OCI-M1 (cell line): ENCODE data around the gene MCF2L2.

Source experiments
- DNase-seq: peaks from one replicate; lab custom pipeline; 2025; lab: John Stamatoyannopoulos, UW

The MCF2L2 gene

DNA sequence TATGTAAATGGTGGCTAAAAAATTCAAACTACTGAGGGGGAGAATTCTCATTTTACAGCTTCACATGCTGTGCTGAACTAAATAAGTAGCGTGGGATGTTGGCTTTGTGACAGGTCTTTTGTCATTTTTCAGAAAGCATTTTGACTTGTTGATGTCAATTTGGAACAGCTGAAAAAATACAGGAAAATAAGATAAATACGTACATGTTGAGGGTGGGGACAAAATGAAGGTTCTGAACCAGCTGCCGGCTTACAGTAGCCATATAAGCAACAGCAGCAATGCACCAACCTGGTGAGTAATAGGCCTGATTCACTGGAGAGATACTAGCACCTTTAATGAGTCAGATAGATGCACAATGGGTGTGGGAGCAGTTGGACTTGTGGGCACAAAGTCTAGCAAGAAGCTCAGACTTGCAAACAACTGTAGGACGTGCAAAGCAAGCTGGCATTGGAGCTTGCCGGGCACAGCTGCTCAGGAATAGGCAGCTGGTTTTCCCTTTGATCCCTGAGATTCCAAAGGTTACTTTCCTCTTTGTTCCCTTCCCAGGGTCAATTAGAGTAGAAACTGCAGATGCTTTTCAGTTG, 162.5 kb downstream of the MCF2L2 start:
- no peak for DNase-seq

DNA sequence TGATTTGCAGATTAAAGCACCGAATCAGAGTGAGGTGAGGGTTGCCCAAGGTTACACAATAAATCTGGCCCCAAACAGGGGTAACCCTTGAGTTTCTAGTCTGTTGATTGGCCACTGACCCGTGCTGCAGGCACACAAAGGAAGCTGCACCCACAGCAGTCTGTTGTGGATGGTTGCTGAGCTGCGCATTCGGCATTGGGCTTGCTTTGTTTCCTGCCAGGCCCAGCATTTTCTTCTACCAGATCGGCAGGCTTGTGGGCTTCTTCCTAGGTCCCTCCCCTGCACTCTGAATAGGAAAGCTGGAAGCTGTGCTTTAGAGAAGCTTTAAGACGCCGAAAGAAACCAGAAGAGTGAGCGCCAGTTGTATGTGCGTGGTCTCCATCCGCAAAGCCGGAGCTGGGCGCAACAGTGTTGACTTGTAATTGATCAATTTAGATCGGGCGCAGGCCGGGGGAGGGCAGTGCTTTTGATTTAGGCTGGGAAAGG, 163.2 kb downstream of the MCF2L2 start:
- DNase-seq: no peak

DNA sequence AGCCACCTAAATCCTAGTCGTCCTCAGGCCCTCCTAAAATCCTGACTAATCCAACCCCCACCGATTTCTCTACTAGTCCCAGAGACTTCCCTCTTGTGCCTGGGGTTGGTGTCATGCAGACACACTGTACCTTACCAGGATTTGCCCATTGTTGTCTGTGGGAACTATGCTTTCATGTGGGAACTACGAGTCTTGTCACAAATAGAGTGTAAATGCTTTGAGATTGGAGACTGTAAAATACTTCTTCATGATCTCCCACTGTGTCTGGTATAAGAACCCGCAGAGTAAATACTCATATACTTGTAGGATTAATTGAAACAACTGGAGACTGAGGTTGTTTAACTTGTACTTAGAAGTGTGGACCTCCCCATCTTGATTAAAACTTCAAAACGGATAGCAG, 164.2 kb downstream of the MCF2L2 start:
- DNase-seq: no peak

DNA sequence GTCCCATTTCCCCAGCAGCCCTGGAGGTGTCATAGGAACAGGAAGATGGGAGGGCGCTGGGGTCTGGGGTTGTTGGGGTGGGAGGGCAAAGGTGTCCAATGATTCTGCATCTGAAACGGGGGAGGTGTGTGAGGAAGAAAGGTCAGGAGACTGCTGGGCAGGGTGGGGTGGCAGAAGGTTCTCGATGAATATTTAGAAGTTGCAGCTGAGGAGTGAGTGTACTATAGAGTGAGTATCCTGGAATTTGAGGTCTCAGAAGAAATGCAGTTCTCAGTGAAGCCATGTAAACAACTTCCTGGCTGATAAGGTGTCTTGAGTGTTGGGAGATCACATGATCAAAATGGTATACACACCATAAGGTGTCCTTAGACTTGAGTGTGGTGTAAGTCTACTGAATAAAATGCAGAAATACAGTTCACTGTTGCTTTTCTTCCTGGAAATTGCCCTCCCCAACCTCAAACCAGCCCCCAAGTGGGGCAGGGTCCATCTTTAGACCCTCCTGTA, 165.5 kb downstream of the MCF2L2 start:
- DNase-seq: no peak

DNA sequence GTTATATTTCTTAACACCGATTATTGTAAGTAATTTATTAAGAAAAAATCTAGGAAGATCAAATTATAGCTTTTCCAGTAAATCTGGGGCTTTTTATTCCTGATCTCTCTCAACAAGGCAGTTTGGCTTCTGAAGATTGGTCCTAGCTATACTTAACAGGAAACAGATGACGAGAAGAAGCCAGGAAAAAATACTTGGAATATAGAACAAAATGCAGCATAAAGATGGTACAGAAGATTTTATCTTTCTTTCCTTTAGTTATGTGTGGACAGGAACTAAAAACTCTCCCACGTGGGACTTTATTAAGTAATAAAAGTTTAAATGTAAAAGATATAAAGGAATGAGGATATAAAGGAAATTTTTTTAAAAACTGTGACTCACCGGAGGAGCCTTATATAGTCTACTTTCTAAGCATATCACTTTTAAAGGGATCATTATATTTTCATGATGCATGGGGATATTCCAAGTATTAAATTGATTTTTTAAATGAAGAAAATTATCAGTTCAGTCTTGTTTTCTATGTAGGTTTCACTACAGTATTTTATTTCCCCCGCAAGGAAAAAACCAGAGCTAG, 167.2 kb downstream of the MCF2L2 start:
- no peak for DNase-seq

DNA sequence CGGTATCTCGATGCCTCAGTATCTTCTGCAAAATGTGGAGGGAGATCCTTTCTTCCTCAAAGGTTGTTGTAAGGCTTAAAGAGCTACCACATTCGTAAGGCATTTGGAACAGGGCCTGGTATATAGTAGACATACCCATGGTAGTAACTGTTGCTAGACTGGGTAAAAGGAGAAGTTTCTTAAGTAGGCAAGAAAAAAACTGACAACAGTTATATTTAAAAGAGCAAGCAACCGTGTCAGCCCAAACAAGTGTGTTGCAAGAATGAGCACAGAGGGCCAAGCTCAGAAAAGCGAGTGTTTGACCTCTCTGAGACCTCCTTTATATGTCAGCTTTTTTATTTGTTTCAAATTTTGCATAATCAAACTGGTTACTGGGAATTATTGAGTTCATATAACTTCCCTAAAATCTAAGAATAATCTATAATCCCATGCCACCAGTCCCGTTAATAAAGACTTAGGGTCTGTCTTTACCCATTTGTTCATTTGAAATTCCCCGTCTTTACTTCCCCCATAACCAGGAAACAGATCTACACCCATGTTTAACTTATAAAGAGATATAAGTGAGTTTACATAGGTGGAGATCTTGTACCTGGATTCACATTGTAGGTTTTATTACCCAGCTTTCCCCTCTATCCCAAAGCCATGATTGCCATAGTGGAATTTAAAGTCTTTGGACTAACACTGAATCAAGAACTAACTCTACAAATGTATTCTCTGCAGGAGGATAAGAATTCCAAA, 168.1 kb downstream of the MCF2L2 start:
- DNase-seq: peak; percentile 63

DNA sequence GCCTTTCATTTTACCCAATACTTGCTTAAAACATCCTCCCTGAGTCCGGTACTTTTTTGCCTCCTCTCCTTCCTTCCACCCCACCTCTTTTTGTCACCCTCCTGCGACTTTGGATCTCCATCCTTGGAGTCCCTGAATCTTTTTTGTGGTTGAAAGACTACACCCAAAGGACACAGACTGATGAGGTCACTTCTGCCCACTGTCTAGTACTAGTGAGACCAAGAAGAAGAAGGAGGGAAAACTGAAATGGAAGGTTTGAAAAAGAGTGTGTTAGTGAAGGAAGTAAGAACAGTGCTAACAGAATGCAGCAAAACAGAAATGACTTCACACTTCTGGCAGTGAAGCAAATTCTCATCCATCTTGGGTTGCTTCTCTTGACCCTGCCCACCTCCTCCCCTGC, 168.8 kb downstream of the MCF2L2 start:
- peak; percentile 5 for DNase-seq

DNA sequence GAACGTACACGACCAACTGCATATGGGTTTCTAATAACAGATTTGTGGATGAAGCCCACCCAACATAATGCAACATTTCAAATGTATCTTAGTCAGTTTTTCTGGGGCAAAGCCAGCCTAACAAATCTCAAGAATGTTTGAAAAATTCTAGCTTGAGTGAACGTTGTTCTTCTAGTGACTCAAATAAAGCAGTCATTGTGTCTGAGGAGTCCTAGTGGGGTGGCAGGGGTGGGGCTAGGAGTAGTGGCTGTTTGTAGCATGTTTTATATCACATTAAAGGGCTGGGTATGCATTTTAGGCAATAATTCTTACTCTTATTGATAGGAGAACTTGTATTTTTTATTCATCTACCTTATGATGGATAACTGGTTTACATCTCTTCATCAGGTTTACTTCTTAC, 169.3 kb downstream of the MCF2L2 start:
- DNase-seq: no peak

DNA sequence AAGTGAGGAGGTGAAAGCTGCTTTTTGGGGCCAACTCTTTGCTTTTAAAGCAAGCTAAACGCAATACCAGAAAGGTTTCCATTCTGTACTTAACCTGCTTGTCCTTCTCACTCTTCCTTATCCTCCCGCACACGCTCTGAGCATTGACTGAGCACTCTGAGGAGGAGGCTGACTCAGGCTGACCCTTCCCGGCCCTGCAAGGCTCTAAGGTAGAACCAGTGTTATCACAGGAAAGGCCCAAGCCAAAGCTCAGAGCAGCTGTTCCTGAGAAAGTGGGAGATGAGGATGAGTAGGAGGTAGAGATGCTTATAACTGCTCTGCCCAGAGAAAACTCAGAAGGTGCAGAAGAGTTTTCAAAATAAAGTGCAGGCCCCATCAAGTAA, 173.1 kb downstream of the MCF2L2 start:
- DNase-seq: peak; percentile 55

DNA sequence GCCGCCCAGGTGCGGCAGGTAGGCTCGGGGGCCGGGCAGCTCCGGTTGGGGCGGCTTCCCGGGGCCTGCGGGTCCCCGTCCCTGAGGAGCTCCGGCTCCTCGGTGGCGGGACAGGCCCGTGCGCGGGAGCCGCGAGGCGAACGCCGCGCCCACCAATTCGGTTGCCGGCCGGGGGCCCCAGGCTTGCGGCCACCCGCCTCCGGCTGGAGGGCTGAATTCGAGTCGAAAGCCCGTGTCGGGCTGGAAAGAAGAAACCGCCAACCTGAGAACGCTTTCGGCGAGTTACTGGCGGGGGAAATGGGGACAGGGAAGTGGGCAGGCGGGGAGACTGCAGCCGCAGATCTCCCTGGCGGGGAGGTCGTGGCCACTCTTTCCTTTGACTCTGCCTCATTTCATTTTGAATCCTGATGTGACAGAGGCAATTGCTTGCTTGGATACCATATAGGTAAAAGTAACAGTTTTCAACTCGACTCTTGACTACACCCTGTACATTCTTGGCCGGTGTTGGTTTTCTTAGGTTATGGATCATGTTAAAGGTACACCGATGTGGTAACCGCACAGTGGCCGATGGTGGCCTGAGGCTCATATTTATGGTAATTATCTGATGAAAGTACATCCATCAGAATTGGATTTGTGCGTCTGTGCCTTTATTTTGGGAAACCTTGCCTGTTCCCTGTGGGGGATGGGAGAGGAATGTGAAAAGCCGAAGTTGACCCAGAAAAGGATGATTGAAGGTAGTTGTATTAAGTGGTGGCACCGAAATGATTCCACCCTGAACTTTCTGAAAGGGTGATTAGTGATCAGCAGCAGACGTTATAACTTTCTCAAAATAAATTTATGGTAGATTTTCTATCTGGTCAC, 173.7 kb downstream of the MCF2L2 start:
- peak; percentile 66 for DNase-seq

DNA sequence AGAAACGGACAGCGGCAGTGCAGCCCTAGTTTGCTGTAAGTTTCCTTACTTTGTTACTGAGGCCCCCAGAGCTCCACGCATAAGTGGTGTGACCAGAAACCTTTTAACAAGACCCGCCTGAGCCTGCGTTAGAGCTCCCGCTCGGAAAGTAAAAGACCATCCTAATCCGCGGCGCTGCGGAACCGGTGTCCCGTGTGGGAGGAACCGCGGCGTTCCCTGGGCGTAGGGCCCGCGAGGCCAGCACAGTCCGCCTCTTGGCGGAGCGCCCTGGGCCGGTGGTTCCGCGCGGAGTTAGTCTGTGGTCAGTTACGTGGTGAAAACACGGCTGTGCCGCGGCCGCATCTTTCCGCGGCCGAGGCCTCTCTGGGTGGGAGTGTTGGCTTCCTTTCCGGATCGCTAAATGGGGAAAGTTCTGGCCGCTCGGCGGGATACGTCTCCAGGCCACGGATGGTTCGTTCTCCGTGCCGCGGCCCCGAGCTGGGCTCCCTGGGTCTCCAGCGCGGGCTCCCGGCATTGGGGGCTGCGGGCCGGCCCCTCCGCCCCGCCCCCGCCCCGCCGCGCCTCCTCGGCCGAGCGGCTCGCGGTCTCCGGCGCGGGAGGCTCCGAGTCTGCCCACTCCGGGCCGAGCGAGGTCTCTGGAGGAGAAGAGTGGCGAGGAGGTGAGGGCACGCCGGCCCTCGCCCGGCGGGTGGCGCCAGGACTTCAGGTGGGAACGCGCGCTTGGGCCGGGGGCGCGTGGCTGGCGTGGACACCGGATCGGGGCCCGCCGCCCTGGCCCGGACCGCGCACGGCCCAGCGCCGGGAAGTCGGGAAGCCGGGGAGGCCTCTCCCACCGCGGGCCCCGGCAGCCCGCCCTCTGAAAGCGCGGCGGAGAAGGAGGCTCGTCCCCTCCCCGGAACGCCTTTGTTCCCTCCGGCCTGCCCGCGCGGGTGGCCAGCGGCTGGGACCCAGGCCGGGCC, 174.6 kb downstream of the MCF2L2 start:
- peak; percentile 74 for DNase-seq

DNA sequence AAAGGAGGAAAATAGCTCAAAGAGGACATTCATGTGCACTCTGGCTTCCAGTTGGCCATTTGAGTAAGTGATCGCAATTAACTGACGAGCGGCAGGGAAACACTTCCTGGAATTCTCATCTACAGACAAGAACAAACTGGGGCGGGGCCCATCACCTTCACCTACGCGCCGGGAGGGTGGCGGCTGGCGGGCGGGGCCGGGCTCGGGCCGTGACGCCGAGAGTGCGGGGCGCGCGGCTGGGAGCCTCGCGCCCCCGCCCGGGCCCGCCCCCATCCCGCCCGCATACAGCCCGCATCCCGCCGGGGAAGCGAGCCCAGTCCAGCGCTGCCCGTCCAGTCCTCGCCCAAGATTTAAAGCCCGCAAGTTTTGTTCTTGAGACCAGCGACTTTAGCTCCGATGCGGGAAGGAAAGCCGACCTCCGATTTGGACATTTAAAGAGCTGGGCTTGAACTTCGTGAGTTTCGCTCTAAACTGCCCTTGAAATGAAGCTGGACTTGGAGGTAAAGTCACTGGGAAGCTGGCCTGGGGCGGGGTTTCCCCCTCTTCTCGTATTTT, 175.4 kb downstream of the MCF2L2 start, which contains the start of gene B3GNT5:
TSS of gene B3GNT5 (plus strand) at position 281 of the 555 bp plus-strand sequence. CDS start 16,546 bp downstream, outside the sequence.
- peak; percentile 65 for DNase-seq

DNA sequence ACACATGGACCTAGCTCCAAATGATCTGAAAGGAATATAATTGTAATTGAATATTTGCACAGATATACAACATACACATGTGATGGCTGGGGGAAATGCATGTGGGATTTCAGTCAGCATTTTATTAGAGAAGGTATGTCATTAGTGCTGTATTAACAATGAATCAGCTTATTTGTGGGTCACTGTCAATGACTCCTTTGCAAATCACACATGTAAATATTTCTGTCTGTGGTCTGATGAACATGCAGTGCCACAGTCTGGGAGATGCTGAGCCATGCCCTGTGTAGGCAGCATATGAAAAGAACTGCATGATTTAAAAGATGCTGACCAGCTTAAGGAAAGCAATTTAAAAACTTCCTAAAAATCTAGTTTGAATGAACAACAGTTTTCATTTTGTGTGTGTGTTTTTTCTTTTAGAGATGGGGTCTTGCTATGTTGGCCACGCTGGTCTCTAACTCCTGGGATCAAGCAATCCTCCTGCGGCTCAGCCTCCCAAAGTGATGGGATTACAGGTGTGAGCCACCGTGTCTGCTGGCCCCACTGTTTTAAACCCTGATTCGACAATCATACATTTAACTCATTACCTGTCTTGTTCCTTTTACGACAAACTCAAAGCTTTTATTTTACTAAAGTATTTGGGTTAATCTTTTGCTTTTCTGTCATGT, 176.2 kb downstream of the MCF2L2 start:
- DNase-seq: no peak

DNA sequence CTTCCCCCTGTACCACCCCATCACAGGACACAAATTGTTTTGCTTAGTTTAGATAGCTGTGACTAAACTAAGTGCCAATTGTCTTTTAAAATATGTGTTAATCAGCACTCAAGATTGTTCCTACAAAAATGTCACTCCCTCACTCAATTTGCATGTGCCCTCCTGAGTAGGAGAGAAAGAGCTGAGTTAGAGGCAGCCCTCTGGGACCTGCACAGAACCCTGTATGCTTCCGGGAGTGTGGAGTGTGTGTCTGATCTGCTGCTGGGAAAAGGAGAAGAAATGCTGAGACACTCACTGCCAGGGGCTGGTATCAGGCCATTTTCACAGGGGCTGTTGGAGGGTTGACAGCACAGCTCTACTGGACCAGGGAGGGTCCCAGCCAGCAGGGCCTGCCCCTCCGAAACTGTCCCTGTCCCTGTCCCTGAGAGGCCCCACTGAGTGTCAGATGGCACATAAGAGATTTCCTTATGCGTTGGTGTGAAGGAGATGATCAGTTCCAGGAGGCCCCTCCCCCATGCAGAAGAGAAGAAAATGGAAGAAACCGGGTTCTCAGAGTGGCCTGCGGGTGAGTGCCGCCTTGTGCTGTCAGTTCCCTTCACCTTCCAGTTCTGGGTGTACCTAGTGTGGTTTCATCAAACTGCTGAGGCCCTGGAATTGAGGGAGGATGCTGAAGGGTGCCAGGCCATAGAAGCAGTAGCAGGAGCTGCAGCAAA, 179.3 kb downstream of the MCF2L2 start:
- DNase-seq: no peak

DNA sequence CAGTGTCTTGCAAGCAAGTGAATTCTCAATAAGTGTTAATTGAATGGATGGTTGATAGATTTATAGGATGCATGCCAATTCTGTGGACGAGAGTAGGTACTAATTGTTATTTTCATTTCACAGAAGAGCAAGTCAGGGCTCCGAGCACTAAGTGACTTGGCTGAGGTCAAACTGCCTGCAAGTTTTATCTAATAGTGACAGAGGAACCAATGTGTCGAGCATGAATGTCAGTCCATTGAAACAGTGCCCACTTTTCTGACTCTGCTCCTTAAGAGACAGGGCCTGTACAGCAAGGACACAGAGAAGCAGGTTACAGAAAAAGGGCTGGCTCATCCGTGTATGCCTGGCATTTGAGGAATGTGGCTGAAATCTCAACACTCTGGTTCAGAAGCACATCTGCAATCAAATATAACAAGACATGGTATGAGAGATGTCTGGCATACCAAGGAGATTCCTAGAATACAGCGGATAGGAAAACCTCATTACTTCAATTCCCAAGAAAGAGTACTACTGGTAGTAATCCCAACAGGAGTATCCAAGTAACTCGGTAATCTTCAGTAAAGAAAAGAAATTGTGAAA, 181.3 kb downstream of the MCF2L2 start:
- peak; percentile 4 for DNase-seq

DNA sequence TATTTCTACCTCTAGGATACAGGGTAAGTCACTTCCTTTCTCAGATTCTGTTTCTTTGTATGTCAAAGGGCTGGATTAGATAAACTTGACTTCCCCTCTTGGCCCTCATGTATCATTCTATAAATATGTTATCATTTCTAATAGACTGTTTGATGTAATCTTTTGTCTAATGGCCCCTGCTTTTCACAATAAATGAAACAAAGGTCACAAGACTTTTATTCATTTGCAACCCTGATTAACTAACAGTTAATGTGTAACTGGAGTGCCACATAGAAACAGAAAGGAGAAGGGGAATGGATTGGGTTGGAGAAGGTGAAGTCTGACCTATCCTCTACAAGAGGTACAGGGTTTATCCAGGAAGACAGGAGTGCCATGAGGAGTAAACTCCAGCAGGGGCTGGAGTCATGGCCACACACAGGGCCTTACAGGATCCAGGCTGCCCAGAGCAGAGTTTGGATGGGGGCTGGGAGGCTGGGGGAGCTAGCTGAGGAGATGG, 183.4 kb downstream of the MCF2L2 start:
- DNase-seq: peak; percentile 22

DNA sequence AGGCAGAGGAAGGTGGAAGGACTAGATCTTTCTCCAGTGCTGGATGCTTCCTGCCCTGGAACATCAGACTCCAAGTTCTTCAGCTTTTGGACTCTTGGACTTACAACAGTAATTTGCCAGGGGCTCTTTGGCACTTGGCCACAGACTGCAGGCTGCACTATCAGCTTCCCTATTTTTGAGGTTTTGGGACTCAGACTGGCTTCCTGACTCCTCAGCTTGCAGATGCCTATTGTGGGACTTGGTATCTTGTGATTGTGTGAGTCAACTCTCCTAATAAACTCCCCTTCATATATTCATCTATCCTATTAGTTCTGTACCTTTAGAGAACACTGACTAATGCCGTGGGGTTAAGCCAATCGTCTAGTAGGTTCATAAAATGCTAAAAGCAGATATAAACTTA, 184.2 kb downstream of the MCF2L2 start:
- peak; percentile 79 for DNase-seq

DNA sequence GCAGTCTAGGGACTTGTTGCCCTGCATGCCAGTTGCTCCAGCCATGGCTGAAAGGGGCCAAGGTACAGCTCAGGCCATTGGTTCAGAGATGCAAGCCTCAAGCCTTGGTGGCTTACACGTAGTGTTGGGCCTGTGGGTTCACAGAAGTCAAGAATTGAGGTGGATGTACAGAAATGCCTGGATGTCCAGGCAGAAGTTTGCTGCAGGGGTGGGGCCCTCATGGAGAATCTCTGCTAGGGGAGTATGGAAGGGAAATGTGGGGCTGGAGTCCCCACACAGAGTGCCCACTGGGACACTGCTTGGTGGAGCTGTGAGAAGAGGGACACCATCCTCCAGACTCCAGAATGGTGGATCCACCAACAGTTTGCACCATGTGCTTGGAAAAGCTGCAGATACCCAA, 186.0 kb downstream of the MCF2L2 start:
- DNase-seq: no peak

DNA sequence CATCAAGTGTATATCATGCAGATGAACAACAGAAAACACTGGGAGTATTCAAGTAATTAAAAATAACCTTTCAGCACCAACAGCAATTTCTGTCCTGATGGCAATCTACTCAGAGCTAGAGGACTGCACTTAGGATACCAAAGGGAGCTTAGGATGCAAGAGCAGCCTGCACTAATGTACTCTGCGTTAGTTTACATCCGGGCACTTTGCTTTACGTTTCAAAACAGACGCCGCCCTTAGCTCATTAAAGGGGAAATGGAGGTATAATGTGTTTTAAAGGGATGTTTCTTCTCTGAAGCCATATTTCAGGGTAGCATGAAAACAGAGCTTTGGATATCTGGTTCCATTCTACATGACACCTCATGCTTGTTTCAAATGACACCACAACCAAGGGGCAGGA, 189.4 kb downstream of the MCF2L2 start:
- DNase-seq: no peak
